ENCODE measurements around the gene FABP7.

Gene FABP7

GRCh38 chr6:122779667-122780066 lies at the start of gene FABP7:
TSS of gene FABP7 (plus strand) at chr6:122779716. CDS start at chr6:122779795, 79 bp downstream.
- TF ChIP-seq, protein P1, sequence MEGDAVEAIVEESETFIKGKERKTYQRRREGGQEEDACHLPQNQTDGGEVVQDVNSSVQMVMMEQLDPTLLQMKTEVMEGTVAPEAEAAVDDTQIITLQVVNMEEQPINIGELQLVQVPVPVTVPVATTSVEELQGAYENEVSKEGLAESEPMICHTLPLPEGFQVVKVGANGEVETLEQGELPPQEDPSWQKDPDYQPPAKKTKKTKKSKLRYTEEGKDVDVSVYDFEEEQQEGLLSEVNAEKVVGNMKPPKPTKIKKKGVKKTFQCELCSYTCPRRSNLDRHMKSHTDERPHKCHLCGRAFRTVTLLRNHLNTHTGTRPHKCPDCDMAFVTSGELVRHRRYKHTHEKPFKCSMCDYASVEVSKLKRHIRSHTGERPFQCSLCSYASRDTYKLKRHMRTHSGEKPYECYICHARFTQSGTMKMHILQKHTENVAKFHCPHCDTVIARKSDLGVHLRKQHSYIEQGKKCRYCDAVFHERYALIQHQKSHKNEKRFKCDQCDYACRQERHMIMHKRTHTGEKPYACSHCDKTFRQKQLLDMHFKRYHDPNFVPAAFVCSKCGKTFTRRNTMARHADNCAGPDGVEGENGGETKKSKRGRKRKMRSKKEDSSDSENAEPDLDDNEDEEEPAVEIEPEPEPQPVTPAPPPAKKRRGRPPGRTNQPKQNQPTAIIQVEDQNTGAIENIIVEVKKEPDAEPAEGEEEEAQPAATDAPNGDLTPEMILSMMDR (conservative IDR thresholded peaks at IDR 0.05; ENCODE audit: low read depth, low read length) = no peak
- H3K4me3 ChIP-seq (ENCODE audit: low read length) = no peak within 1 kb of the TSS
- DNase-seq (ENCODE audit: low read depth) = no peak

GRCh38 chr6:122730334-122730733 lies 49.2 kb upstream of the FABP7 start:
- H3K4me3 ChIP-seq (ENCODE audit: low read length) = no peak overlapping the region
- TF ChIP-seq, protein P1 (conservative IDR thresholded peaks at IDR 0.05; ENCODE audit: low read depth, low read length) = no peak
- no peak for DNase-seq (ENCODE audit: low read depth)

DNA sequence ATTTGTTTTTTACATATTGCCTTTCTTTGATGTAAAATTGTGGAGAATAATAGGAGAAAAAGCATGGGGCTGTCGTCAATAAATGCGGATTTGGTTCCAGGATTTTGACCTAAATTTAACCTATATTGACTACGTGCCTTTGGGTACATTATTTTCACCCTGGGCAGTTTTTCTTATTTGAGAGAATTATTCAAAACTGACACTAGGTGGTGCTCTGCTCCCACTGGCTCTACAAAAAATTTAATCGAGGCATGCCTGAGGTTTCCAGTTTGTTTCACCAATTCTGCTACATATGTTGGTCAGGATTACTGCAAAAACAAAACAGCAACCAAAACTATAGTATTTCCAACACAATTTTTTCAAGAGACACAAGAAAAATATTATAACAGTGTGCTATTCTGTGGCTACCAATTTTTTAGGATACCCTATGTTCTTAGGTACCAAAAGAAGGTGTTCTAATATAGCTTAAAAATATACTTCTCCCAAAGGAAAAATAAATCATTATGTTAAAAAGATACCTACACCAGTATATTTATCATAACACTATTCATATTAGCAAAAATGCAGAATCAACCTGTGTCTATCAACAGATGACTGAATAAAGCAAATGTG lies 48.6 kb upstream of the FABP7 start:
- no peak for DNase-seq (ENCODE audit: low read depth)
- TF ChIP-seq, protein P1 (conservative IDR thresholded peaks at IDR 0.05; ENCODE audit: low read depth, low read length) = peak; percentile 72
- H3K4me3 ChIP-seq (ENCODE audit: low read length) = no peak overlapping the region

DNA sequence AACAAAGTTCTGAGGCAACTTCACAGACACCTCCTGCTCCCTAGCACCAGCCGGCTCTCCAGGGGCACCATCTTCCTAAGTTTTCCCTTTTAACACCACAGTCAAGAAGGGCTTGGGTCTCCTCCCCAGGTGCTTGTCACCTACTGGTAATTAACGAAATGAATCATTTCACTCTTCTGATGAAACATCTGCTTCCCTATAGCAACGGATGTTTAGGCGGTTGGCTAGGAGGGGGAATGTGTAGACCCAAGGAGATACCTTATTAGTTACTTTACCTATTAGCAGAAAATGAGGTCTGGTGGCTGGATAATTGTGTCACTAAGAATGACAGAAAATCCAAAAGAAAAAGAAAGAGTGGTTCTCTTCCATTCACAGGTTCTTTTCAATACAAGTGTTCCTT lies 46.3 kb upstream of the FABP7 start:
- TF ChIP-seq, protein P1 (conservative IDR thresholded peaks at IDR 0.05; ENCODE audit: low read depth, low read length) = no peak
- DNase-seq (ENCODE audit: low read depth) = no peak
- H3K4me3 ChIP-seq (ENCODE audit: low read length) = no peak overlapping the region

GRCh38 chr6:122734529-122735395 lies 44.8 kb upstream of the FABP7 start:
- no peak overlapping the region for H3K4me3 ChIP-seq (ENCODE audit: low read length)
- TF ChIP-seq, protein P1 (conservative IDR thresholded peaks at IDR 0.05; ENCODE audit: low read depth, low read length) = no peak
- no peak for DNase-seq (ENCODE audit: low read depth)

- H3K4me3 ChIP-seq (ENCODE audit: low read length) = no peak overlapping the region
- no peak for DNase-seq (ENCODE audit: low read depth)
- TF ChIP-seq, protein P1 (conservative IDR thresholded peaks at IDR 0.05; ENCODE audit: low read depth, low read length) = no peak
These were observed 43.9 kb upstream of the FABP7 start for GRCh38 chr6:122735582-122735981.
